ENCODE results near the gene EIF1AX. TPM values are rescaled to one million over a fixed set of nuclear protein-coding genes. Genes with fewer than 3 reads are reported as not detected.

Gene EIF1AX
- total and polyA plus RNA-seq, 9 of the 15 experiments (the other 6 are each of a cell fraction or from before 2014, with no cell fraction given): 54.2 to 178 (median 73.5) TPM

- TF ChIP-seq, protein P1, sequence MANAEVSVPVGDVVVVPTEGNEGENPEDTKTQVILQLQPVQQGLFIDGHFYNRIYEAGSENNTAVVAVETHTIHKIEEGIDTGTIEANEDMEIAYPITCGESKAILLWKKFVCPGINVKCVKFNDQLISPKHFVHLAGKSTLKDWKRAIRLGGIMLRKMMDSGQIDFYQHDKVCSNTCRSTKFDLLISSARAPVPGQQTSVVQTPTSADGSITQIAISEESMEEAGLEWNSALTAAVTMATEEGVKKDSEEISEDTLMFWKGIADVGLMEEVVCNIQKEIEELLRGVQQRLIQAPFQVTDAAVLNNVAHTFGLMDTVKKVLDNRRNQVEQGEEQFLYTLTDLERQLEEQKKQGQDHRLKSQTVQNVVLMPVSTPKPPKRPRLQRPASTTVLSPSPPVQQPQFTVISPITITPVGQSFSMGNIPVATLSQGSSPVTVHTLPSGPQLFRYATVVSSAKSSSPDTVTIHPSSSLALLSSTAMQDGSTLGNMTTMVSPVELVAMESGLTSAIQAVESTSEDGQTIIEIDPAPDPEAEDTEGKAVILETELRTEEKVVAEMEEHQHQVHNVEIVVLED (CRISPR knock-in tag; IDR thresholded peaks at IDR 0.05): peak; percentile 68; the same call in 1 of the 2 replicates
- no peak for TF ChIP-seq CREB3 (tag; conservative IDR thresholded peaks at IDR 0.05; ENCODE audit: low read depth)
- TF ChIP-seq TFAM (CRISPR knock-in tag; conservative IDR thresholded peaks at IDR 0.05): no peak
- TF ChIP-seq KAT7 (CRISPR knock-in tag; IDR thresholded peaks at IDR 0.05; ENCODE audit: borderline replicate concordance): no peak
- no peak for TF ChIP-seq PRMT5 (CRISPR knock-in tag; IDR thresholded peaks at IDR 0.05)
- peak in 1 of 2 experiments; percentile 44; a peak in 2 of 4 replicates for TF ChIP-seq MAZ (CRISPR knock-in tag; conservative IDR thresholded peaks at IDR 0.05 in 1 of 2, IDR thresholded peaks at IDR 0.05 in 1 of 2)
- TF ChIP-seq ZBTB9 (CRISPR knock-in tag; IDR thresholded peaks at IDR 0.05): no peak
- TF ChIP-seq MNT (conservative IDR thresholded peaks at IDR 0.05): peak; percentile 67 to 73; a peak in 3 of 4 replicates
- TF ChIP-seq EHMT2 (IDR thresholded peaks at IDR 0.05): no peak
- peak in 1 of 2 experiments; percentile 23 for TF ChIP-seq AFF1 (IDR thresholded peaks at IDR 0.05; ENCODE audit: low read depth in 1 of 2, partially characterized antibody in 2 of 2)
- no peak for TF ChIP-seq ELF1 (tag; IDR thresholded peaks at IDR 0.05)
- no peak for TF ChIP-seq ZNF586 (CRISPR knock-in tag; conservative IDR thresholded peaks at IDR 0.05)
- no peak for TF ChIP-seq ZNF589 (CRISPR knock-in tag; IDR thresholded peaks at IDR 0.05; ENCODE audit: low read depth)
- TF ChIP-seq NR1H2 (CRISPR knock-in tag; IDR thresholded peaks at IDR 0.05): no peak
- TF ChIP-seq FOXA3 (CRISPR knock-in tag; conservative IDR thresholded peaks at IDR 0.05 in 1 of 2, IDR thresholded peaks at IDR 0.05 in 1 of 2): no peak
- TF ChIP-seq NFATC3 (IDR thresholded peaks at IDR 0.05): no peak
Observed at GRCh38 chrX:20141281-20142220, at the start of gene EIF1AX (continued).
